HepG2 (cell line): ENCODE data around the gene SAMD14. TPM values are rescaled to one million over a fixed set of nuclear protein-coding genes. Genes with fewer than 3 reads are reported as not detected.

Source experiments
- HIVEP1 ChIP-seq: sonication (generic); formaldehyde crosslinking; IDR thresholded peaks from 2 replicates; pipeline ENCODE4 v1.4.0; 2020; ENCODE audit warnings: mild to moderate bottlenecking, missing genetic modification reagents
- POGZ ChIP-seq: sonication (generic); formaldehyde crosslinking; IDR thresholded peaks from 2 replicates; pipeline ENCODE4 v1.4.0; 2020; ENCODE audit warnings: mild to moderate bottlenecking, missing genetic modification reagents
- RBM39 ChIP-seq: fragments of 200-400 bp; formaldehyde crosslinking; IDR thresholded peaks from one replicate; pipeline ENCODE4 v1.6.1; 2018; ENCODE audit warnings: antibody characterized with exemption, mild to moderate bottlenecking, low read depth, low read length; ENCODE audit not compliant: poor library complexity, severe bottlenecking
- TAF15 ChIP-seq: fragments of 200-400 bp; formaldehyde crosslinking; IDR thresholded peaks from one replicate; pipeline ENCODE4 v1.6.1; 2018; ENCODE audit warnings: mild to moderate bottlenecking, low read depth, low read length; ENCODE audit not compliant: poor library complexity, severe bottlenecking
- TCF7L2 ChIP-seq: IDR thresholded peaks from 2 replicates; pipeline ENCODE4 v1.6.1; 2011; ENCODE audit warnings: mild to moderate bottlenecking, low read depth, low read length, moderate library complexity
- TIGD3 ChIP-seq: sonication (generic); formaldehyde crosslinking; IDR thresholded peaks from 2 replicates; pipeline ENCODE4 v1.5.1; 2020; ENCODE audit warnings: mild to moderate bottlenecking, missing genetic modification reagents, borderline replicate concordance
- ZFP91 ChIP-seq: sonication (generic); formaldehyde crosslinking; IDR thresholded peaks from 2 replicates; pipeline ENCODE4 v1.9.0; 2022; ENCODE audit warnings: missing genetic modification reagents, mild to moderate bottlenecking, borderline replicate concordance
- ZNF230 ChIP-seq: sonication (generic); formaldehyde crosslinking; IDR thresholded peaks from 2 replicates; pipeline ENCODE4 v1.4.0; 2020; ENCODE audit warnings: mild to moderate bottlenecking, missing genetic modification reagents
- ZNF720 ChIP-seq: sonication (generic); formaldehyde crosslinking; IDR thresholded peaks from 2 replicates; pipeline ENCODE4 v1.4.0; 2020; ENCODE audit warnings: missing genetic modification reagents
- ZNF891 ChIP-seq: sonication (generic); formaldehyde crosslinking; IDR thresholded peaks from 2 replicates; pipeline ENCODE4 v1.5.0; 2020; ENCODE audit warnings: mild to moderate bottlenecking, missing genetic modification reagents
- ZSCAN30 ChIP-seq: sonication (generic); formaldehyde crosslinking; IDR thresholded peaks from 2 replicates; pipeline ENCODE4 v1.5.0; 2020; ENCODE audit warnings: mild to moderate bottlenecking, missing genetic modification reagents
- polyA plus RNA-seq, 8 experiments: library from polyadenylated mRNA; depleted of rRNA in 3 of 8; stranded (reverse) in 7 of 8; unstranded in 1 of 8; fragments of >200 nt; fragmentation: Illumina TruSeq in 4 of 8; extraction: Trizol in 4 of 8; gene quantifications; 2 replicates each; pipeline versions ENCODE4 v1.2.1 to v1.2.3, GENCODE V29; 2011 to 2016; ENCODE audit warnings: low read depth in 4 of 8, missing spikeins in 1 of 8, mixed read lengths in 1 of 8; ENCODE audit not compliant: insufficient read depth in 1 of 8
- total RNA-seq, 5 experiments: library from RNA; depleted of rRNA; stranded (reverse); fragments of >200 nt; fragmentation: Illumina TruSeq; extraction: Trizol; gene quantifications; 2 replicates each; pipeline ENCODE4 v1.2.3, GENCODE V29; 2016; ENCODE audit warnings: low read depth in 1 of 5
- TF ChIP-seq, protein P1 (sequence below): IDR thresholded peaks from 2 replicates; pipeline ENCODE4 v1.6.1; 2016; ENCODE audit warnings: missing genetic modification reagents, missing compliant biosample characterization
- TF ChIP-seq, protein P2 (sequence below), 2 experiments: sonication (generic) in 1 of 2; formaldehyde crosslinking in 1 of 2; IDR thresholded peaks; 2 replicates each; pipeline versions ENCODE4 v1.6.1 to v1.9.0; 2014 to 2022; ENCODE audit warnings: antibody characterized with exemption in 1 of 2, borderline replicate concordance in 1 of 2, inconsistent platforms in 1 of 2, low read depth in 1 of 2, missing genetic modification reagents in 1 of 2

Gene SAMD14
- total and polyA plus RNA-seq, 2 of the 13 experiments (the other 11 are each of a cell fraction or from before 2014, with no cell fraction given), result 0.07 to 0.22 TPM

- TF ChIP-seq, protein P1, sequence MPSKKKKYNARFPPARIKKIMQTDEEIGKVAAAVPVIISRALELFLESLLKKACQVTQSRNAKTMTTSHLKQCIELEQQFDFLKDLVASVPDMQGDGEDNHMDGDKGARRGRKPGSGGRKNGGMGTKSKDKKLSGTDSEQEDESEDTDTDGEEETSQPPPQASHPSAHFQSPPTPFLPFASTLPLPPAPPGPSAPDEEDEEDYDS (CRISPR knock-in tag), result peak; percentile 67
- TF ChIP-seq TIGD3 (CRISPR knock-in tag) (no peak), ZNF230 (CRISPR knock-in tag) (peak; percentile 85), ZNF720 (CRISPR knock-in tag) (no peak), RBM39 (peak; percentile 43), ZNF891 (peak; percentile 87; the same call in 1 of the 2 replicates), POGZ (CRISPR knock-in tag) (peak; percentile 79), TAF15 (peak; percentile 53), TCF7L2 (no peak), HIVEP1 (no peak; the same call in 1 of the 2 replicates), ZSCAN30 (CRISPR knock-in tag) (no peak), ZFP91 (CRISPR knock-in tag) (peak; percentile 93)
- TF ChIP-seq, protein P2, sequence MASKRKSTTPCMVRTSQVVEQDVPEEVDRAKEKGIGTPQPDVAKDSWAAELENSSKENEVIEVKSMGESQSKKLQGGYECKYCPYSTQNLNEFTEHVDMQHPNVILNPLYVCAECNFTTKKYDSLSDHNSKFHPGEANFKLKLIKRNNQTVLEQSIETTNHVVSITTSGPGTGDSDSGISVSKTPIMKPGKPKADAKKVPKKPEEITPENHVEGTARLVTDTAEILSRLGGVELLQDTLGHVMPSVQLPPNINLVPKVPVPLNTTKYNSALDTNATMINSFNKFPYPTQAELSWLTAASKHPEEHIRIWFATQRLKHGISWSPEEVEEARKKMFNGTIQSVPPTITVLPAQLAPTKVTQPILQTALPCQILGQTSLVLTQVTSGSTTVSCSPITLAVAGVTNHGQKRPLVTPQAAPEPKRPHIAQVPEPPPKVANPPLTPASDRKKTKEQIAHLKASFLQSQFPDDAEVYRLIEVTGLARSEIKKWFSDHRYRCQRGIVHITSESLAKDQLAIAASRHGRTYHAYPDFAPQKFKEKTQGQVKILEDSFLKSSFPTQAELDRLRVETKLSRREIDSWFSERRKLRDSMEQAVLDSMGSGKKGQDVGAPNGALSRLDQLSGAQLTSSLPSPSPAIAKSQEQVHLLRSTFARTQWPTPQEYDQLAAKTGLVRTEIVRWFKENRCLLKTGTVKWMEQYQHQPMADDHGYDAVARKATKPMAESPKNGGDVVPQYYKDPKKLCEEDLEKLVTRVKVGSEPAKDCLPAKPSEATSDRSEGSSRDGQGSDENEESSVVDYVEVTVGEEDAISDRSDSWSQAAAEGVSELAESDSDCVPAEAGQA (IDR thresholded peaks at IDR 0.05; ENCODE audit: low read depth), result 0 out of 2 replicates have a peak, but pooled peaks have one; percentile 27
- TF ChIP-seq, protein P2 (CRISPR knock-in tag; IDR thresholded peaks at IDR 0.05; ENCODE audit: borderline replicate concordance), result no peak
Measured at GRCh38 chr17:50094753-50095619, 35.0 kb downstream of the SAMD14 start, which contains the start of gene PDK2 (continued).
